ENCODE measurements around the gene CSRP1. TPM values are rescaled to one million over a fixed set of nuclear protein-coding genes. Genes with fewer than 3 reads are reported as not detected.

Gene CSRP1
- total and polyA plus RNA-seq, 2 donors (not counting 1 experiment from before 2014, with no cell fraction given) = 23.8 to 36.7 TPM

DNA sequence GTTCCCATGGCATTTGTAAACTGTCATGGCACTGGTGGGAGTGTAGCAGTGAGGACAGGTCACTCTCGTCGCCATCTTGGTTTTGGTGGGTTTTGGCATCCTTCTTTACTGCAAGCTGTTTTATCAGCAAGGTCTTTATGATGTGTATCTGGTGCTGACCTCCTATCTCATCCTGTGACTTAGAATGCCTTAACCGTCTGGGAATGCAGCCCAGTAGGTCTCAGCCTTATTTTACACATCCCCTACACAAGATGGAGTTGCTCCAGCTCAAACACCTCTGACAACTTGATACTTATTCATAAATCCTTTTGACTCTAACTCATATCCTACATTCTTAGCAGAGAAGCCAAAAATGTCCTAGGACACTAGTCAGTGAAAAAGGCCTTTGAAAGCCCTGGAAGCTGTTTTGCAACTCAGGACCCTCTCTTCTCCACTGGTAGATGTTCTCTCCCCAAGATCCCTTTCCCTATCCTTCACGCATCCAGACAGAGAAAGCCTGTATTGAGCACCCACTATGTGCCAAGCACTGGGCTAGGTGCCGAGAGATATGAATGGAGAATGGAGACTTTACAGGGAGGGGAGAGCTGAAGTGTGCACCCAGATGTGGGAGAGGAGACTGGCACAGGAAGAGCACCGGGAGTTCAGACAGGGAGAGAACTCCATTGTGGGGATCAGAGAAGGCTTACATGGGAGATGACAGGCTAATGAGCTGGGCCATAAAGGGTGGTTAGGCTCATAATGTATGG is 6.7 kb upstream of the CSRP1 start:
- peaks cover 5% of the 10 kb centered on the region for H3K79me2 ChIP-seq (ENCODE audit: control insufficient read depth, insufficient read depth, low read length)
- H3K9ac ChIP-seq (ENCODE audit: low read length) = no peak overlapping the region
- WGBS (ENCODE audit: insufficient coverage) = 96% methylated on average over 3 of the region's 6 CpGs
- no peak overlapping the region for H3K27ac ChIP-seq (ENCODE audit: low read length in 2 of 2)
- H3K36me3 ChIP-seq (replicated peaks in 1 of 2; ENCODE audit: control extremely low read depth in 1 of 2, control insufficient read depth in 1 of 2, extremely low read depth in 1 of 2, insufficient read depth in 2 of 2, low read length in 1 of 2) = no peaks in the 10 kb centered on the region
- Mint-ChIP-seq H3K27me3 (no peaks in the 10 kb centered on the region), H3K4me3 (no peak overlapping the region), H3K4me1 (peaks cover 12% of the 10 kb centered on the region), H3K27ac (no peak overlapping the region), H3K9me3 (ENCODE audit: insufficient read depth) (no peaks in the 10 kb centered on the region)
- no peak overlapping the region for H3K4me2 ChIP-seq (replicated peaks; ENCODE audit: low read depth, low read length, poor library complexity, severe bottlenecking)
- CTCF ChIA-PET = interaction anchor here (0.6 to 13.3 kb wide), 19 partner anchors 11 to 498 kb away, joined by 3 to 407 read pairs (median 10); partner anchors contain the start of gene NAV1
- no peak for TF ChIP-seq EZH2 (IDR thresholded peaks at IDR 0.05; ENCODE audit: borderline replicate concordance, insufficient read depth, low read depth, low read length, poor library complexity, severe bottlenecking)
- TF ChIP-seq, protein P1, sequence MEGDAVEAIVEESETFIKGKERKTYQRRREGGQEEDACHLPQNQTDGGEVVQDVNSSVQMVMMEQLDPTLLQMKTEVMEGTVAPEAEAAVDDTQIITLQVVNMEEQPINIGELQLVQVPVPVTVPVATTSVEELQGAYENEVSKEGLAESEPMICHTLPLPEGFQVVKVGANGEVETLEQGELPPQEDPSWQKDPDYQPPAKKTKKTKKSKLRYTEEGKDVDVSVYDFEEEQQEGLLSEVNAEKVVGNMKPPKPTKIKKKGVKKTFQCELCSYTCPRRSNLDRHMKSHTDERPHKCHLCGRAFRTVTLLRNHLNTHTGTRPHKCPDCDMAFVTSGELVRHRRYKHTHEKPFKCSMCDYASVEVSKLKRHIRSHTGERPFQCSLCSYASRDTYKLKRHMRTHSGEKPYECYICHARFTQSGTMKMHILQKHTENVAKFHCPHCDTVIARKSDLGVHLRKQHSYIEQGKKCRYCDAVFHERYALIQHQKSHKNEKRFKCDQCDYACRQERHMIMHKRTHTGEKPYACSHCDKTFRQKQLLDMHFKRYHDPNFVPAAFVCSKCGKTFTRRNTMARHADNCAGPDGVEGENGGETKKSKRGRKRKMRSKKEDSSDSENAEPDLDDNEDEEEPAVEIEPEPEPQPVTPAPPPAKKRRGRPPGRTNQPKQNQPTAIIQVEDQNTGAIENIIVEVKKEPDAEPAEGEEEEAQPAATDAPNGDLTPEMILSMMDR (IDR thresholded peaks at IDR 0.05) = no peak
- ATAC-seq (ENCODE audit: low read depth) (no peak), DNase-seq (no peak)
- POLR2A ChIA-PET = interaction anchor here (0.9 kb wide), 1 partner anchor 31 kb away, joined by 3 read pairs; no protein-coding TSS in a partner anchor
- intact Hi-C loops (cut with micrococcal nuclease) = loop anchor here (1.0 kb wide), 2 partner anchors 31 to 65 kb away; no protein-coding TSS in a partner anchor
- peaks cover 0 to 3% of the 10 kb centered on the region in 2 donors for H3K4me1 ChIP-seq (ENCODE audit: control insufficient read depth in 2 of 2, insufficient read depth in 2 of 2, low read length in 2 of 2)
- H4K20me1 ChIP-seq (ENCODE audit: control insufficient read depth, insufficient read depth, low read length, poor library complexity, severe bottlenecking) = peaks cover 9% of the 10 kb centered on the region
- H3K9me3 ChIP-seq (ENCODE audit: control extremely low read depth in 1 of 3, control insufficient read depth in 2 of 3, insufficient read depth in 1 of 3, low read length in 2 of 3) = no peaks in the 10 kb centered on the region
- no peak overlapping the region for H2AFZ ChIP-seq (ENCODE audit: insufficient read depth, low read depth, low read length, poor library complexity, severe bottlenecking)
- no peak overlapping the region for H3K4me3 ChIP-seq (ENCODE audit: control extremely low read depth in 1 of 5, extremely low read depth in 1 of 5, insufficient read depth in 1 of 5, low read depth in 2 of 5, low read length in 4 of 5)
- H3K27me3 ChIP-seq (replicated peaks in 1 of 4; ENCODE audit: control extremely low read depth in 1 of 4, control insufficient read depth in 3 of 4, insufficient read depth in 4 of 4, low read length in 3 of 4) = no peaks in the 10 kb centered on the region
